HG02885 (cell line): ENCODE measurements around the gene PVALEF.

ENCODE experiments used
- ATAC-seq: cut with Tn5 transposase; IDR thresholded peaks from one replicate; pipeline ENCODE4 v1.9.1; 2021; ENCODE audit warnings: mild to moderate bottlenecking; ENCODE audit not compliant: unreplicated experiment, poor library complexity

Gene PVALEF

DNA sequence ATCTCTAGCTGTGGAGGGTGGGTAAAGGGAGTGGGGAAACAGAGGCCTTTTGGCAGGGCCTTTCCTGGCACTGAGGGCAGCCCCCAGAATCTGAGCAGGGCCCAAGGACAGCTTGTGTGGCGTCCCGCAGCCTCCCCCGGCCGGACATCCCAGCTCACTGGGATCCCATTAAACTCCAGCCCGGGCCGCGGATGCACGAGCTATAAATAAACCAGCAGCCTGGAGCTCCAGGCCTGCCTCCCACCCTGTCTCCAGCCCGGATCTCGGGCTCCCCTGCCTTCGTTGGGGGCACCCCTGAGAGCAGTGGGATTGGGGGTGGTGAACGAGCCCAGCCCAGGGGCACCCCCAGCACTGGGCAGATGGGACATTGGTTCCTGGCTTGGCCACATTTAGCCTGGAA, 14.6 kb downstream of the PVALEF start:
- no peak for ATAC-seq

DNA sequence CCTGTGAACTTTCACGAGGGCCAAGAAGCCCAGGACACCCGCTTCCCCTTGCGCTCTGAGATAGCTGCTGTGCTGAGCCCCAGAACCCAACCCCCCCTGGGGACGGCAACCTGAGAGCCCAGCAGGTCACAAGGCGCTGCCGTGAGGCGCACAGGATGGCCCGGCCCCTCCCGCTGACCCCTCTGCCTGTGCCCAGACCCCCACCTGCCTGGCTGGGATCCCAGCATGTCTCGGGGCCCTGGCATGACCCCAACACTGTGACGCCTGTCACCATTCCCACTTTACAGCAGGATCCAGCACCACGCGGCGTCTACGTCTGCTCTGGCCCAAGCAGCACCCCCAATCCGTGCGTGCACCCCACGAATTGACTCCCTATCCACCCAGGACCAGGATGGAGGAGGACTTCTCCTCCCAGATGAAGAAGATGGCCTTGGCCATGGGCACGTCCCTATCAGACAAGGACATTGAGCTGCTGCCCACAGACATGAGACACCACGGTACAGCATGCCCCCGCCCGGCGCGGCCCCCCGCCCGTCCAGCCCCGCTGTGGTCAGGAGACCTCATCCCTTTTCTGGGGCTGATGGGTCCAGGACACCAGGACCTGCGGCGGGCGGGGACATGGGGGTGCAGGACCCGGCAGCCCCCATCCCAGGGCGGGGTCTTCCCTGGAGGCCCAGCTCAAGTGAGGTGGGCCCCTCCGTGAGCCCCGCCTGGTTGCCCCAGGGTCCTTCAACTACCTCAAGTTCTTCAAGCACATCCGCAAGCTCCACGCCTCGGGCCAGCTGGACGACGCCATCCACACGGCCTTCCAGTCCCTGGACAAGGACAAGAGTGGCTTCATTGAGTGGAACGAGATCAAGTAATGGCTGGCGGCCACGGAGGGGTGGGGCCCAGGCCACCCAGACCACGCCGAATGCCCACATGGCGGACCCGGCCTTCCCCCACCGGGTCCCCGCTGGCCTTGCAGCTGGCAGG, 15.8 kb downstream of the PVALEF start:
- no peak for ATAC-seq

DNA sequence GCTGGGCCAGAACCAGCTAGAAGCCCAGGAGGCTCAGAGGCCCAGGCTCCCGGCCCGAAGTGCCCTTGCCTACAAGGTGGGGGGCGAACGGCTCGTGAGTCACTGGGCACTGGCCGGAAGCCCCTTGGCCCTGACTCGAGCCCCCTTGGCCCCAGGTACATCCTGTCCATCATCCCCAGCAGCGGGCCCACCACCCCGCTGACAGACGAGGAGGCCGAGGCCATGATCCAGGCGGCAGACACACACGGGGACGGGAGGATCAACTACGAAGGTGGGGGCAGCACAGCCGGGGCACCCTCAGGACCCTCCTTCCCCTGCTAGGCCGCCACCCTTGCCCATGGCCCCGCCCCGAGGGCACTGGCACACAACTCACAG, 16.5 kb downstream of the PVALEF start:
- no peak for ATAC-seq

DNA sequence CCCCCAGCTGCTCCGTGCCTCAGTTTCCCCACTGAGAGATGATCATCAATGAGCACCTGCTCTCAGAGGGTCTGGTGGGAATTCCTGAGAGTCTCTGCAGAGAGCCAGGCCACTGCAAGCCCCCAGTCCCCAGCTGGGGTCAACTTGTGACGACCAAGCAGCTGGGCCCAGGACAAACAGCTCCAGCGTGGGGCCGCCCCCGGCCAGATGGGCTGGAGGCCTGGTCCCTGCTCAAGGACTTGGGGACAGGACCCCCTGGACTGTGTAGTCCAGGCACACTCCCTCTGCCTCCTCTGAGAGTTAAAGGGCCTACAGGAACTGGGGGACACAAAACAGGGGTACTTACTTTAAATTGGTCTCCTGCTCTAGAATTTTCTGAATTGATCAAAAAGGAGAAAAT, 17.3 kb downstream of the PVALEF start:
- no peak for ATAC-seq

DNA sequence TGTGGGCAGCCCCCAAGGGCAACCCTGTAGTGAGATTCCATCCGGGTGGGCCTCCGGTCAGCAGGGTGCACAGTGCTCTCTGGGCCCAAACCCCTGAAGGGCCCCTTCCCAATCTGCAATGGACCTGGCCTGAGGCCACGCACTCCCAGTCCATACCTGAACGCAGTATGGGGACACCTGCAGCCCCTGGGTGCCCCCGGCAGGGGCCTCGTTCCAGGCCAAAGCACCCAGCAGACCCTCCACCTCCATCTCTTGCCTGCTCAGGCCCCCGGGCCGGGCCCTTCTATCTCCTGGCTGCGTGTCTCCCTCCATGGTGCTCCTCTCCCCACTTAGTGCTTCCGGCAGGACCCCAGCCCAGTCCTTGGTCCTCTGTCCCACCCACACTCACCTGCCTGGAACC, 18.0 kb downstream of the PVALEF start:
- ATAC-seq: no peak

DNA sequence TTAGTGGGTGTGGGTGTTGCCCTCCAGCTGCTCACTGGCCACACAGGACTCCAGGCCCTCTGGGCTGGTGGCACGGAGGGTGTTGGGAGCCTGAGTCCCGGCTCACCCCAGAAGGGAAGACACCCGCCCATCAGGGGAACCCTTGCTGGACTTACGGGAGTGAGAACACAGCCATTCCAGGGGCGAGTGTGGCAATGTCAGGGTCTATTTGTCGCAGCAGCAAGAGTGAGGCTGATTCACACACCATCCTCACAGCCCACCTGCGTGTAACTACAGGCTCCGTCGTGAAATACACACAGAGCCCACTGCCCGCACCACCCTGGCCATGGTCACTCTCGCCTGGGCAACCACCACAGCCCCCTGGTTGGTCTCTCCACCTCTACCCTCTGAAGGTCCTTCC, 18.5 kb downstream of the PVALEF start:
- ATAC-seq: no peak

DNA sequence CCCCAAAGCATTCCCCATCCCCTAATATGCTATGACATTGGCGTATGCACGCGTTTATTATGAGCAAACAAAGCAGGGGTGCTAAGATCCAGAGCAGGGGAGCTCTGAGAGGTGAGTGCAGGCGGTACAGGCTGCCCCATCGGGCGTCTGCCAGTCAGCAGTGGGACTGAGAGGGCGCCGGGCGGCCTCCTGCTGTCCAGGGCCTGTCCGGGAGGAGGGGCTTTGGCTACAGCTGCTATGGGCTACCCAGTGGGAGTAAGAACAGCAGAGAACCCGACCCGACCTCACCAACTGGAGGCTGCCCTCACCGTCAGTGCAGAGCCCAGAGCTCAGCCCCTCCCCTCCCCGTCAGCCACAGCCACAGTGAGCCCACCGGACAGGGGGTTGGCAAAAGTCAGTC, 19.2 kb downstream of the PVALEF start:
- ATAC-seq: no peak

DNA sequence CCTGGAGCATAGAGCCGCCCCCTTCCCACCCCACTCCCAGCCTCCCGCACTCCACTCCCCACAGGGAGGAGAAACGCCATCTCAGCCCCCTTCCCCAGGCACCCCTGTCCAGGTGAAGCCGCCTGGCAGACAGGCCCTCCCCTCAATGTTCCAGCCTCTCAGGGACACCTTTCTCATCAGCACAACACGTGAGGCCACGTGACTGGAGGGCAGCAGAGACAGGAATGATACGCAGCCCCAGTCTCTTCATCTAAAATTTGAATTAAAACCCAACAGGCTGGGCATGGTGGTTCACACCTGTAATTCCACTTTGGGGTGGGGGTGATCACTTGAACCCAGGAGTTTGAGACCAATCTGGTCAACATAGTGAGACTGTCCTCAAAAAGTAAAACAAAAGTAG, 20.9 kb downstream of the PVALEF start:
- no peak for ATAC-seq

DNA sequence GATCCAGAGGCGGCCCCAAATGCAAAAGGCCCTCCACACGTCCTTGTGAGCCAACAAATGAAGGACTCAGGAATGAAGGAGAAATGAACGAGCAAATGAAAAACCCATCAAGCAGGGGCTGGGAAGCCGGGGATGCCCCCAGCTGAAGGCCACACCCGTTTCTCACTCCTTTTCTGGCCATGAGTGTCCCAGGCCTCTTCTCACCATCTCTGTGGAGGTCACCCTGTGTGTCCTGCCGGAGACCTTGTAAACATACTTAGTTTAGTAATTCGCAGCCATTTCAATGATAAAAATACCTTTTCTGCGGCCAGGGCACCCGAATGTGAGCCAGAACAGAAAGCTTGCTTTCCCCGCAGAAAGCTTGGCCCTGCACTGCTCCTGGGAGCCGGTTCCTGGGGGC, 21.8 kb downstream of the PVALEF start:
- ATAC-seq: no peak

DNA sequence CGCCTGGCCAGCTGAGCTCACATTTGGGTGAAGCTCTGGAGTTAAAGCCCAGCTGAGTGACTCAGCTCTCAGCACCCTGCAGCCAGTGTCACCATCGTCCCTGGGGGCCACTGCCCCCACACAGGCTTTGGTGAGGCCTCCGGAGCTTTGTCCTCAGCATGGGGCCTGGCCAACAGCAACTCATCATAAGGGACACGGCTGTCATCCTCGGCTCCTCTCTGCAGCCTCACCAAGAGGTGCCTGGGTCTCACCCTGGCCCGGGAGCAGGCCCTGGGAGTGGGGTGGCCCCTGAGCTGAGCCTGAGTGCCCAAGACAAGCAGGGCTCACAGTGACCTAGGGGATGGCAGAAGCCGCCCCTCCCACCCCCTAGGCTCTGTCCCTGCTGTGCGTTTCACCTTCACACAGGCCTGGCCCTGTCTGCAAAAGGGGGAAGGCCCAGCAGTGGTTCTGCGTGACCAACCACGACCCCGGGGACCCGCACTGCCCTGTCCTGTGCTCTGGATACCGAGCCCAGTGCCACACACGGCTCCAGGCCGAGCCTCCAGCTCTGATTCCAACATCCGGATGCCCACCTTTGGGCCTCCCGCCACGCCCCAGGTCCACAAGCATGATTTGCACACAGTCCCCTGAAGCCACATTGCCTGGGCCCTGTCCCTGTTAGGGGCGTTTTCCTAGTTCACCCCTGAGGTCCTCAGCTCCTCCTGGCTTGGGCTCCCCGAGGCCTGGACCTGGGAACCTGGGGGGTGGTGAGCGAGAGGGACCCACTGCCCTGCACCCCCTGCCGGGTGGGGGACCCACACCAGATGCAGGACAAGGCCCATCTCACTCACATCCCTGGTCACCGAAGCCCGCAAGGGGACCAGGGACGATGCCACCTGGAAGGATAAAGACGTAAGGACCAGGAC, 22.5 kb downstream of the PVALEF start:
- no peak for ATAC-seq

DNA sequence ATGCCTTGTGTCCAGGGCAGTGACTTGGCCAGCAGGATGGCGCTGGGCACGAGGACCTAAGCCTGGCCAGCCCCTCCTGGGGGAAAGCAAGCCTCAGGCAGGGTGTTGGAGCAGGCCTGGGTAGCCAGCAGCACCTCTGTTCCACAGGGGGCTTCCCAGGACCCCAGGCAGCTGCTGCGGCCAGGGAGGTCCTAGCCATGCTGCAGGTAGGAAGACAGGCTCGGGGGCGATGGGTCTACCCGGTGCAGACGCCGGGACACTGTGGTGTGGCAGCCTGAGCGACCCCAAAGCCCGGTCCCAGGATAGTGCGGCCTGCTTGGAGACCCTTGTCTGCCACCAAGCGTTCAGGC, 23.2 kb downstream of the PVALEF start:
- ATAC-seq: no peak

DNA sequence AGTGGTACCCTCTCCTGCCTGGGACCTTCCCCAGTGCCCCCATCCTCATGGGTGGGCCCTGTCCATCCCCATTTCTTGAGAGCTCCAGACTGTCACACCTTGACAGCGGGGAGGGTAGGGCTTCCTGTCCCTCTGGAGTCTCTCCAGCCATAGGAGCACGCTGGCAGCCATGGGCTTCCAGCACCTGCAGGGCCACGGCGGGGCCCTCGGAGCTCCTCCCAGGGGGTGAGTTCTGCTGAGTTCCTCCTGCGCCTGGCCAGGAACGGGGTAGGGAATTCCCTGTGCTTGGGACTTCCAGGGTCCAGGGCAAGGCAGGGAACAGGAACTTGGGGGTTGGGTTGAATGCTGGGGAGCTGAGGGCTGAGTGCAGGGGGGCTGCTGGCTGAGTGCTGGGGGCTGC, 23.7 kb downstream of the PVALEF start:
- ATAC-seq: no peak

DNA sequence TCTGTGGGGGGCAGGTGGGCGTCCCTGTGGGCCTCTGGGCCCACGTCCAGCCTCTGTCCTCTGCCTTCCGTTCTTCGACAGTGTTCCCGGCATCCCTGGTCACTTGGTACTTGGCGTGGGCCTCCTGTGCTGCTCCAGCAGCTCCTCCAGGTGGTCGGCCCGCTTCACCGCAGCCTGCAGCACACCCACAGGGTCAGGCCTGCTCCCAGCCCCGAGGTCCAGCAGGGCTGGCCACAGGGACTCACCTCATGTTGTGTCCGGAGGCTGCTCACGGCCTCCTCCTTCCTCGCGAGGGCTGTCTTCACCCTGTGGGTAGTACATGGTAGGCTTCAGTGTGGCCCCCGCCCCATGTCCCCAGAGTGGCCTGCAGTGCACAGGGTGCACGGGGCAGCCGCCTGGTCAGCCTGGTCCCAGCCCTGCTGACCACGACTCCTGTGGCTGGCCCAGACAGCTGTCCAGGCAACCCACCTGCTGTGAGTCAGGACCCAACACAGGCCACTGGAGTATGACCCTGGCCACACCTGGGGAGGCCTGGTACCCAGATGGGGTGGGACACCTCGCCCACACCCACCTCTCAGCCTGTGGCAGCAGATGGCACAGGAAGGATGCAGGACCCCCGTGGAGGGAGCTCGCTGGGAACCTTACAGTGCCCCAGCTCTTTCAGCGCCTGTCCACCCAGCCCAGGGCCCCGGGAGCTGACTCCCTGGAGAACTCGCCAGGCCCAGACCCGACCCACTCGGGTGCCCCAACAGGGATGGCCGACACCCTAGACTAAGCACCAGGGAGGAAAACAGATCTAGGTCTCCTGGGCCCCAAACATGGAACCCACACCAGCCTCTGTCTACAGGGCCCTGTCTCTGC, 24.6 kb downstream of the PVALEF start:
- ATAC-seq: no peak

DNA sequence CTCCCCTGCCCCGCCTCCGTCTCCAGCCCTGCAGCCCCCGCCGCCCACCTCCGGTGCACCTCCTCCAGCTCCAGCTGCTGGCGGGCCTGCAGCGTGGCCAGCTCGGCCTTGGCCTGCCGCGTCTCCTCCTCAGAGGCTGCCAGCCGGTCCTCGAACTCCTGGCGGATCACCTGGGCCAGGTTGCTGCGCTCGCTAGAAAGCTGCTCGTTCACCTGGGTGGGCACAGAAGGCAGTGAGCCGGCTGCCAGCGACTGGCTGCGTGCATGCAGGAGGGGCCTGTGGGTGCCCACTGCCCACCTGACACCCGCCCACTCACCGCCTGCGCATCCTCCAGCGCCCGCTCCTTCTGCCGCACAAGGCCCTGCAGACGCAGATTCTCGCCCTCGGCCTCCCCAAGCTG, 25.3 kb downstream of the PVALEF start:
- no peak for ATAC-seq

DNA sequence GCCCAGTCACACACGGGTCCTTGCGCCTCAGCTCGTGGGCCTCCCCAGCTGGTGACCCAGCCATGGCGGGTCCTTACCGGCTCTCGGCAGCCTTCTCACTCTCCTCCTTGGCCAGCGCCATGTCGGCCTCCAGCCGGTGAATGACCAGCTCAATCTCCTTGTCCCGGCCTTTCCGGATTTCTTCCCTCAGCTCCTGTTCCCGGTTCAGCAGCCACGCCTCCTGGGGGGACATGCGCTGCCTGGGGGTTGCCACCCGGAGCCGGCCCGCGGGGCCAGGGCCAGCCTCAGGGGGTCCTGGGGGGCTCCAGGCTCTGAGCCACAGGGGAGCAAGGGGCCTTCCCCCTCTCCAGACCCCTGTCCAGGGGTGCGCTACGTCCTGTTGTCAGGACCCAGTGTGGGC, 25.8 kb downstream of the PVALEF start:
- ATAC-seq: no peak

DNA sequence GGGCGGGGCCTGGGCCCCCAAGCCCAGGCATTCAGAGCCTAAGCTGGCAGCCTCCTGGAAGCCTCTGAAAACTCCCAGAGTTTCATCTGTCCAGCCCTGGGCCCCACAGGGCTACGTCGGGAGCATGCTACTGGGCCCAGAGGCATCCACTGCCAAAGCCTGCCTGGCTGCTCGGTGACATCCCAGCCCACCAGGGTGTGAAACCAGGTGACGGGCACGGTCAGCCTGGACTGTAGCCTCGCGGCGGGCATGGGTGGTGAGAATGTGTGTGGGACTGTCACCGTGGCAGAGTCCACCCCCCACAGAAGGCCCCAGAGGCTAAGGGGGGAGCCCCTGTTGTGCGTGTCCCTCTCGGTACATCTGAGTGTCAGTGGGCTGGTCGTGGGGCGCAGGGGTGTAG, 26.3 kb downstream of the PVALEF start:
- ATAC-seq: no peak

DNA sequence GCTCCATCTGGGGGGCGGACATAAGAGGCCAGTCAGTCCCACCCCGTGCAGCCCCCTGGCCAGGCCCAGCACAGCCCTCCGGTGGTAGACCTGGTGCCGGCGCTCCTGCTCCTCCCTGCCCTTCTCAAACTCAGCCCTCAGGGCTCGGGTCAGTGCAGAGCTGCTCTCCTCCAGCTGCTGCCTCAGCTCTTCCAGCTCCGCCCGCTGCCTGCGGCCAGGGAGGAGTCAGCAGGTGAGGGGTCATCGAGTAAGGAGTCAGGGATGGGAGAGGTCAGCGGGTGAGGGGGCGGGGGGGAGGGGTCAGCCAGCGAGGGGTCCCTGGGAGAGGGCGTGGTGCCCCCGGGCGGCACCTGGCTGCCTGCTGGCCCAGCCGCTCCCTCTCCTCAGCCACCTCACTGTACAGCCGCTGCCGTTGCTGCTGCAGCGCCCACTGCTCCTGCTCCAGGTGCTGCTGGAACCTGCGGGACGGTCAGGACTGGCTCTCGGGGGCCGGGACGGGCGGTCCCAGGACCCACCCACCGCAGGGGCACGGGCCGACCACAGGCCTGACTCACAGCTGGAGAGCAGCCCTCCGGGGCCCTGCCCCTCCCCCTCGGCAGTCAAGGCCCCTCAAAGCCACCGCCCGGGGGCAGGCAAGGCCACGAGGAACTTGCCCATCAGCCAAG, 27.2 kb downstream of the PVALEF start:
- no peak for ATAC-seq

DNA sequence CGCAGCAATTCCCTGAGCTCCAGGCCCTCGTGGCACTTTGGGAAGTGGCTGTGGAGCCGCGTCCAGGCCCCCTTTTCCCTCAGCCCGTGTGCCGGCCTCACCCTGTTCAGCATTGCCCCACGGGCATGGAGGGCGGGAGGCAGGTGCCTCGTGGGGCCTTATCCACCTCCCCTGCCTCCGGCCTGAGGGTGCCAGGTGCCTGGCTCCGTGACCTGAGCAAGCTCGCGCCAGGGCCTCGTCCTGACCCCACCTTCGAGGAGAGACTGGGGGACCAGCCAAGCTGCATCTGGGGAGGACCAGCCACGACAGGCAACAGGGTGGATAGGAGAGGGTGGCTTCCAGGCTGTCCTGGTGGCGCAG, 27.7 kb downstream of the PVALEF start:
- no peak for ATAC-seq

DNA sequence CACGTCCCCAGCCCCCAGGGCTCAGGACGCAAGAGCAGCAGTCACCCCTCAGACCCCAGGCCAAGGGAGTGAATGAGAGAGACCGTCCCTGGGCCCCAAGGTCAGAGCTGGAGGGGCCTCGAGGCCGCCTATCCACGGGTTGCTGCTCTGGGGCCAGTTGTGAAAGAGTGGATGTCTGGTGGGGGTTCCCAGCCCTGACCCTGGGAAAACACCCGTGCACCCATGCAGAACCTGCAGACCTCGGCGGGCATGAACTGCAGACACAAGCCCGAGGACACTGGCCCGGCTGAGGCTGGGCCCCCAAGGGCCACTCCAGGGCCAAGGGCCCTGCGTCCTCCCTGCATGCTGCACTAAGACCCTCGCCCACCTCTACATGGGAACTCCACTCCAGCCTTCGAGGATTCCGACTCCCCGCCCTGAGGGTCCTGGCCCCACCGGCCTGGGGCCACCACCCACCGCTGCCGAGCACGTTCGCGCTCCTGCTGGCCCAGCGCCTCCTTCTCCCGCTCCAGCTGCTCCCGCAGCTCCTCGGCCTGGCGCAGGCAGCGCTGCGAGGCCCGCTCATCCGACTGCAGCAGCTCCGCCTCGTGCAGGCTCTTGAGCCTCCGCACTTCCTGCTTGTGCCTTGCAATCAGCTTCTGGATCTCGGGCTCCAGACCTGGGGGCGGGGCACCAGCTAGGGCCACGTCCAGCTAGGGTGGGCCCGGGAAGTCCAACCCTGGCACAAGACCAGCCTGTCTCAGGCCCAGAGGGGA, 28.3 kb downstream of the PVALEF start:
- no peak for ATAC-seq
